Measurements from ENCODE around the gene NTNG2.
A peak's percentile ranks its signal among the peaks of the same experiment; 100 is the strongest.
"Not testable (repeated sequence)": the region's sequence is repeated elsewhere in the genome, so short reads cannot be mapped to it uniquely, and the experiment has no call there.

NTNG2 gene

GRCh38 chr9:132161743-132162184 is at the start of gene NTNG2:
Gene NTNG2 (plus strand): TSS chr9:132162058. CDS start chr9:132166832, 4,774 bp downstream.
- DNase-seq: no peak

GRCh38 chr9:132114102-132114707 is 47.7 kb upstream of the NTNG2 start:
- DNase-seq: peak; percentile 70

GRCh38 chr9:132116583-132116982 is 45.3 kb upstream of the NTNG2 start:
- no peak for DNase-seq

GRCh38 chr9:132117694-132118093 is 44.2 kb upstream of the NTNG2 start:
- no peak for DNase-seq

GRCh38 chr9:132121021-132121420 is 40.8 kb upstream of the NTNG2 start:
- no peak for DNase-seq

- DNase-seq: no peak
Measured at GRCh38 chr9:132124800-132125199, 37.1 kb upstream of the NTNG2 start.

- DNase-seq: no peak
Measured at GRCh38 chr9:132125361-132125760, 36.5 kb upstream of the NTNG2 start.

- no peak for DNase-seq
Measured at GRCh38 chr9:132125944-132126679, 35.7 kb upstream of the NTNG2 start.

- DNase-seq: no peak
Measured at GRCh38 chr9:132126680-132127236, 35.1 kb upstream of the NTNG2 start.

GRCh38 chr9:132127888-132128534 is 33.8 kb upstream of the NTNG2 start:
- no peak for DNase-seq

- DNase-seq: no peak
Measured at GRCh38 chr9:132129535-132129934, 32.3 kb upstream of the NTNG2 start.

- DNase-seq: not testable (repeated sequence)
Measured at GRCh38 chr9:132134085-132134484, 27.8 kb upstream of the NTNG2 start.

- no peak for DNase-seq
Measured at GRCh38 chr9:132135456-132135855, 26.4 kb upstream of the NTNG2 start.

- DNase-seq: peak; percentile 65
Measured at GRCh38 chr9:132136151-132136780, 25.6 kb upstream of the NTNG2 start.

- DNase-seq: peak; percentile 85
Measured at GRCh38 chr9:132141344-132141947, 20.4 kb upstream of the NTNG2 start.

GRCh38 chr9:132141948-132142594 is 19.8 kb upstream of the NTNG2 start:
- DNase-seq: no peak

- DNase-seq: no peak
Measured at GRCh38 chr9:132142924-132143323, 18.9 kb upstream of the NTNG2 start.

- no peak for DNase-seq
Measured at GRCh38 chr9:132143359-132143758, 18.5 kb upstream of the NTNG2 start.

- DNase-seq: no peak
Measured at GRCh38 chr9:132144708-132145365, 17.0 kb upstream of the NTNG2 start.

GRCh38 chr9:132146039-132146438 is 15.8 kb upstream of the NTNG2 start:
- no peak for DNase-seq

GRCh38 chr9:132146575-132146974 is 15.3 kb upstream of the NTNG2 start:
- DNase-seq: no peak

GRCh38 chr9:132147331-132147730 is 14.5 kb upstream of the NTNG2 start:
- DNase-seq: no peak
